ENCODE data around the gene ZFHX3. TPM values are rescaled to one million over a fixed set of nuclear protein-coding genes. Genes with fewer than 3 reads are reported as not detected.
"Not testable (repeated sequence)": the region's sequence is repeated elsewhere in the genome, so short reads cannot be mapped to it uniquely, and the experiment has no call there.

ZFHX3 gene
- total and polyA plus RNA-seq, 10 donors = 0.47 to 18.5 (median 11.1) TPM

DNA sequence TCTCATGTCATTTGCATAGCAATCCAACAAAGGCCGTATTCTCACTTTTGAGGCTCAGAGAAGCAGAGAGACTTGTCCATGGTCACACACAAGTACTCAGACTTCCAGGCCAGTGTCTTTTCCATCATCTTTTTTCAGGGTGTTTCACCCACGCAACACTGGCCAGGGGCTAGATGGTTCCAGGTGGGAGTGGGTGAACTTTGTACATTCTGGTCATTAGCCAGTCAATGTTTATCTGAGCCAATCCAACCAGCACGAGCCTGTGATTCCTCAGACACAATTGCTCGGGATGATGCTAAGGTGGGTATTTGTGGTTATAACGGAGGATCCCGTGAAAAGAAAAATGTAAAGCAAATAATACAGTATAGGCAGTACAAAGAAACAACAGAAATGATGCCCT lies 56.3 kb downstream of the ZFHX3 start:
- Histone ChIP-seq H3K36me3 (no peaks in the 10 kb centered on the region), H3K4me1 (peaks cover 0 to 43% (median 9%) of the 10 kb centered on the region in 6 donors), H3K27ac (no peak overlapping the region), H3K27me3 (replicated peaks in 1 of 7) (no peaks in the 10 kb centered on the region), H3K4me3 (no peak overlapping the region), H3K9me3 (no peaks in the 10 kb centered on the region)
- intact Hi-C loops (cut with DNase I; ENCODE audit: low total_unique reads) = no loop called here
- WGBS, 5 donors = 93 to 97% (median 93%) methylated on average over 6 of the region's 6 CpGs
- TF ChIP-seq POLR2AphosphoS5 (IDR thresholded peaks at IDR 0.05) (no peak), POLR2A (IDR thresholded peaks at IDR 0.05) (no peak)
- TF ChIP-seq, protein P1, sequence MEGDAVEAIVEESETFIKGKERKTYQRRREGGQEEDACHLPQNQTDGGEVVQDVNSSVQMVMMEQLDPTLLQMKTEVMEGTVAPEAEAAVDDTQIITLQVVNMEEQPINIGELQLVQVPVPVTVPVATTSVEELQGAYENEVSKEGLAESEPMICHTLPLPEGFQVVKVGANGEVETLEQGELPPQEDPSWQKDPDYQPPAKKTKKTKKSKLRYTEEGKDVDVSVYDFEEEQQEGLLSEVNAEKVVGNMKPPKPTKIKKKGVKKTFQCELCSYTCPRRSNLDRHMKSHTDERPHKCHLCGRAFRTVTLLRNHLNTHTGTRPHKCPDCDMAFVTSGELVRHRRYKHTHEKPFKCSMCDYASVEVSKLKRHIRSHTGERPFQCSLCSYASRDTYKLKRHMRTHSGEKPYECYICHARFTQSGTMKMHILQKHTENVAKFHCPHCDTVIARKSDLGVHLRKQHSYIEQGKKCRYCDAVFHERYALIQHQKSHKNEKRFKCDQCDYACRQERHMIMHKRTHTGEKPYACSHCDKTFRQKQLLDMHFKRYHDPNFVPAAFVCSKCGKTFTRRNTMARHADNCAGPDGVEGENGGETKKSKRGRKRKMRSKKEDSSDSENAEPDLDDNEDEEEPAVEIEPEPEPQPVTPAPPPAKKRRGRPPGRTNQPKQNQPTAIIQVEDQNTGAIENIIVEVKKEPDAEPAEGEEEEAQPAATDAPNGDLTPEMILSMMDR (IDR thresholded peaks at IDR 0.05 in 8 of 11, conservative IDR thresholded peaks at IDR 0.05 in 3 of 11) = no peak
- DNase-seq = no peak

DNA sequence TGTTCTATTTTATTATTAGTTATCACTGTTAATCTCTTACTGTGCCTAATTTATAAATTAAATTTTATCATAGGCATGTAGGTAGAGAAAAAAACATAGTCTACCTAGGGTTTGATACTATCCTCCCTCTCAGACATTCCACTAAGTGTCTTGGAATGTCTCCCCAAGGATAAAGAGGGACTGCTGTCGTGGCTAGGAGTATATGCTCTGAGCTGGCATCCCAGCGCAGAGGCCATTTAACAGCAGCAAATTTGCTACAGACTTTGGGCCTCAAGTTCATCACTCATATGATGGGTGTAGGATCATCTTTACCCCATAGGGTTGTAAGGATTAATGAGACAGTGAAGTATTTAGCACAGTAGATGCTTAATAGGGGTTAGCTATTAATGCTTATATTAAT lies 56.7 kb downstream of the ZFHX3 start:
- intact Hi-C loops (cut with DNase I; ENCODE audit: low total_unique reads) = no loop called here
- peaks cover 0 to 43% (median 8%) of the 10 kb centered on the region in 6 donors for H3K4me1 ChIP-seq
- no peaks in the 10 kb centered on the region for H3K36me3 ChIP-seq
- no peaks in the 10 kb centered on the region for H3K9me3 ChIP-seq
- no peaks in the 10 kb centered on the region for H3K27me3 ChIP-seq (replicated peaks in 1 of 7)
- 83 to 97% (median 91%) methylated on average over 2 of the region's 2 CpGs for WGBS, 5 donors
- H3K27ac ChIP-seq = no peak overlapping the region
- no peak for DNase-seq
- no peak overlapping the region for H3K4me3 ChIP-seq
- TF ChIP-seq, protein P1 (IDR thresholded peaks at IDR 0.05 in 8 of 11, conservative IDR thresholded peaks at IDR 0.05 in 3 of 11) = no peak
- TF ChIP-seq POLR2AphosphoS5 (IDR thresholded peaks at IDR 0.05) = no peak
- TF ChIP-seq POLR2A (IDR thresholded peaks at IDR 0.05) = no peak

DNA sequence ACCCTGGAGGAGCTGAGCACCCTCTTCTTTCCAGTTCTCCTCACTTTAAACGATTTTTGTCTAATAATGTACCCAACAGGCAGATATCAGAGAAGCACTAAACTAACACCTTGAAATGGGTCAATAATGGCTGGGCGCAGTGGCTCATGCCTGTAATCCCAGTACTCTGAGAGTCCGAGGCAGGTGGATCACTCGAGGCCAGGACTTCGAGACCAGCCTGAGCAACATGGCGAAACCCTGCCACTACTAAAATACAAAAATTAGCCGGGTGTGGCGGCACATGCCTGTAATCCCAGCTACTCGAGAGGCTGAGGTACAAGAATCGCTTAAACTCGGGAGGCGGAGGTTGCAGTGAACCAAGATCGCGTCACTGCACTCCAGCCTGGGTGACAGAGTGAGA lies 57.4 kb downstream of the ZFHX3 start:
- intact Hi-C loops (cut with DNase I; ENCODE audit: low total_unique reads) = no loop called here
- WGBS, 5 donors = 84 to 95% (median 86%) methylated on average over 14 of the region's 14 CpGs
- Histone ChIP-seq H3K27me3 (replicated peaks in 1 of 7) (no peaks in the 10 kb centered on the region), H3K9me3 (no peaks in the 10 kb centered on the region), H3K4me1 (peaks cover 0 to 47% (median 8%) of the 10 kb centered on the region in 6 donors), H3K36me3 (no peaks in the 10 kb centered on the region), H3K27ac (peak overlapping the region in 5 of 8 donors; percentile 23 to 53 (median 44)), H3K4me3 (no peak overlapping the region)
- TF ChIP-seq, protein P1 (IDR thresholded peaks at IDR 0.05 in 8 of 11, conservative IDR thresholded peaks at IDR 0.05 in 3 of 11) = no peak
- no peak for TF ChIP-seq POLR2AphosphoS5 (IDR thresholded peaks at IDR 0.05)
- no peak for TF ChIP-seq POLR2A (IDR thresholded peaks at IDR 0.05)
- DNase-seq = no peak

DNA sequence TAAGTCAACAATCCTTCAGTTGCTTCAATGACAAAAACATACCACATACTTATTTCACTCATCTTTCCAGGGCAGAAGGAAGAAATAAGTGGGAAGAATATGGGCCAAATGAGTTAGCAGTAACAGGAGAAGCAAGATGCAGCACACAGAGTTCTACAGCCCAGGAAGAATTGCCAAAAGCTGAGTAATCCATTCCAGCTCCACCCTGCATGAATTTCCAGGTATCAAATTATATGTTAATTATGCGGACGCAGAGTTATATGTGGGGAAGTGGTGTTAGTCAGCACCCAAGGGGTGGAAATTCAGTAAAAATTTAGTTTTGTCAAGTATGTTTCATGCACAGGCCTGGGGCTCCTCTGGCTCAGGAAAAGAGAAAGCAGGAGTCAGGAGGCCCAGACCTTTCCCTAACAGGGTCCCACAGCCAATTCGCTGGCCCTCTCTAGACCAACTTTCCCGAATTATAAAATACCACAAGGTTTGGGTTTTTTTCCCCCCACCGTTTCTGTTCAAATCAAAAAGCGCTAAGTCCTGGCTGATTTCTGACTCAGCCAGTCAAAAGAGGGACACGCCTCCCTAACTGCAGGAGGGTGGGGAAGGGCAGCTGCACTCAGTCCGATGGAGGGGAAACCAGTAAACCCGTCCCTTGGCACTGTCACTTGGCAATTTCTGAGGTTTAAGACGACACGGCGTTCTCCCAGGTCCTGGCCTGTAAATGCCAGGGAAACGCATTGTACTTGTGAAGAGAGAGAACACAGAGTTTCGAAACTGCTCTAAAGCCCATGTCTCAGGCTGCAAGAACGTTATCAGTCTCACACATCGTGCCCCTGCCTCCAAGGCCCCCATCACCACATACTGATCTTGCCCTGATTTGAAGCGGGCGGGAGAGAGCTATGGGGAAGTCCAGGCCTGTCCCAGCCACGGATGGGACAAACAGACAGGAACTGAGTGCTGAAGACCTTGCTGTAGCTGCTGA lies 58.1 kb downstream of the ZFHX3 start:
- Histone ChIP-seq H3K9me3 (no peaks in the 10 kb centered on the region), H3K27ac (peak overlapping the region in 6 of 8 donors; percentile 23 to 53 (median 43)), H3K27me3 (replicated peaks in 1 of 7) (no peaks in the 10 kb centered on the region), H3K36me3 (no peaks in the 10 kb centered on the region), H3K4me1 (peaks cover 0 to 50% (median 8%) of the 10 kb centered on the region in 6 donors), H3K4me3 (no peak overlapping the region)
- intact Hi-C loops (cut with DNase I; ENCODE audit: low total_unique reads) = no loop called here
- no peak for DNase-seq
- 25 to 55% (median 40%) methylated on average over 19 of the region's 19 CpGs for WGBS, 5 donors
- TF ChIP-seq POLR2AphosphoS5 (IDR thresholded peaks at IDR 0.05) (peak in 2 of 3 donors; percentile 26 to 34), POLR2A (IDR thresholded peaks at IDR 0.05) (no peak)

DNA sequence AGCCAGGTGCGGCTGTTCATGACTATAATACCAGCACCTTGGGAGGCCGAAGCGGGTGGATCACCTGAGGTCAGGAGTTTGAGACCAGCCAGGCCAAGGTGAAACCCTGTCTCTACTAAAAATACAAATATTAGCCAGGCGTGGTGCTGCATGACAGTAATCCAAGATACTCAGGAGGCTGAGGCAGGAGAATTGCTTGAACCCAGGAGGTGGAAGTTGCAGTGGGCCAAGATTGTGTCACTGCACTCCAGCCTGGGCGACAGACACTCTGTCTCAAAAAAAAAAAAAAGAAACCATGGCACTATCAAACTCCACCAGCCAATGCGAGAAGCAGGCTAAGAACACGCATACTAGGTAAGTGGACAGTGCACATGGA lies 58.7 kb downstream of the ZFHX3 start:
- intact Hi-C loops (cut with DNase I; ENCODE audit: low total_unique reads); H3K36me3 ChIP-seq: not testable (repeated sequence)

More for the DNA sequence above, 58.7 kb downstream of the ZFHX3 start:
- not testable (repeated sequence) for H3K4me3 ChIP-seq; H3K27me3 ChIP-seq (replicated peaks in 1 of 7); DNase-seq; H3K9me3 ChIP-seq
- peak overlapping the region in 4 of 8 donors; percentile 42 to 53 (median 45) for H3K27ac ChIP-seq
- WGBS, 5 donors = 88 to 97% (median 94%) methylated on average over 7 of the region's 7 CpGs
- H3K4me1 ChIP-seq = peaks cover 0 to 50% (median 8%) of the 10 kb centered on the region in 6 donors
